Right ventricle myocardium inferior (tissue), 1 donor: ENCODE results near the gene CAMSAP3. TPM values are rescaled to one million over a fixed set of nuclear protein-coding genes. Genes with fewer than 3 reads are reported as not detected.

ENCODE experiments used
- ATAC-seq: fragments of 200-7000 bp; cut with Tn5 transposase; one replicate; pipeline ENCODE4 v1.9.1; 2020; ENCODE audit warnings: mild to moderate bottlenecking, moderate library complexity
- DNase-seq: peaks from one replicate; pipeline ENCODE4 v3.0.0; 2021; ENCODE audit errors: missing footprints
- intact Hi-C: fragments of 100-400 bp; cut with DNase I; formaldehyde crosslinking; loops from one replicate; pipeline ENCODE4 v1.11.0; 2022
- total RNA-seq: library from RNA; stranded (reverse); fragmentation: NEBNext Ultra II Directional; extraction: Animal tissue kit (Norgen Biotek cat#: 25700); gene quantifications from one replicate; pipeline ENCODE4 v1.2.1, GENCODE V29; 2021
- donor health status: DM: no; HTN: yes; CAD: no; lungs with severe emphysema.

The CAMSAP3 gene
- total RNA-seq, 1 donor from 2014 or later = 1.9 TPM

GRCh38 chr19:7624810-7625209 lies 29.1 kb downstream of the CAMSAP3 start:
- ATAC-seq = no peak
- peak; percentile 25 for DNase-seq
- intact Hi-C loops = loop anchor here (5.0 kb wide), 1 partner anchor 88 kb away; the partner anchor contains the start of gene PNPLA6

GRCh38 chr19:7625763-7626372 lies 30.2 kb downstream of the CAMSAP3 start:
- intact Hi-C loops = loop anchor here (5.0 kb wide), 1 partner anchor 89 kb away; the partner anchor contains the start of gene PNPLA6
- ATAC-seq = no peak

GRCh38 chr19:7627166-7627565 lies 31.5 kb downstream of the CAMSAP3 start:
- ATAC-seq = no peak
- DNase-seq = no peak
- intact Hi-C loops = loop anchor here (5.0 kb wide), 1 partner anchor 90 kb away; the partner anchor contains the start of gene PNPLA6

More at GRCh38 chr19:7625763-7626372, 30.2 kb downstream of the CAMSAP3 start:
- no peak for DNase-seq

GRCh38 chr19:7628589-7629311 lies 33.1 kb downstream of the CAMSAP3 start:
- intact Hi-C loops = loop anchor here (5.0 kb wide), 1 partner anchor 91 kb away; the partner anchor contains the start of gene PNPLA6
- DNase-seq = no peak
- ATAC-seq = no peak

- DNase-seq (peak; percentile 97), ATAC-seq (peak; percentile 98)
- intact Hi-C loops = loop anchor here (5.0 kb wide), 1 partner anchor 92 kb away; the partner anchor contains the start of gene PNPLA6
These were observed 33.8 kb downstream of the CAMSAP3 start, which contains the start of the genes PET100 and XAB2 for GRCh38 chr19:7629347-7630054. PET100 (plus strand) TSS chr19:7629793; CDS start chr19:7629834, 41 bp downstream. XAB2 (minus strand) TSS chr19:7629545; CDS start chr19:7629527, 18 bp downstream.

- ATAC-seq (no peak), DNase-seq (no peak)
- intact Hi-C loops = no loop called here
These were observed 35.9 kb downstream of the CAMSAP3 start for GRCh38 chr19:7631577-7631976.

- intact Hi-C loops = no loop called here
- DNase-seq = no peak
- ATAC-seq = no peak
These were observed 36.9 kb downstream of the CAMSAP3 start for GRCh38 chr19:7632340-7633203.

- intact Hi-C loops = no loop called here
- DNase-seq = no peak
- ATAC-seq = no peak
These were observed 38.0 kb downstream of the CAMSAP3 start, which contains the start of gene PCP2 for GRCh38 chr19:7633698-7634097. PCP2 (minus strand) TSS chr19:7633719; CDS start chr19:7633457, 262 bp downstream.

- no peak for ATAC-seq
- no peak for DNase-seq
- intact Hi-C loops = no loop called here
These were observed 40.0 kb downstream of the CAMSAP3 start for GRCh38 chr19:7635670-7636069.

- DNase-seq = no peak
- no peak for ATAC-seq
- intact Hi-C loops = no loop called here
These were observed 40.6 kb downstream of the CAMSAP3 start for GRCh38 chr19:7636317-7636690.

GRCh38 chr19:7636691-7637373 lies 41.2 kb downstream of the CAMSAP3 start, which contains the start of gene STXBP2:
STXBP2 (plus strand) TSS chr19:7637110; CDS start chr19:7637150, 40 bp downstream.
- ATAC-seq = peak; percentile 59
- intact Hi-C loops = no loop called here

GRCh38 chr19:7637374-7638256 lies 42.0 kb downstream of the CAMSAP3 start:
- DNase-seq = peak; percentile 91
- peak; percentile 53 for ATAC-seq
- intact Hi-C loops = no loop called here

More at GRCh38 chr19:7636691-7637373, 41.2 kb downstream of the CAMSAP3 start, which contains the start of gene STXBP2:
- DNase-seq = peak; percentile 92

GRCh38 chr19:7638802-7639465 lies 43.3 kb downstream of the CAMSAP3 start:
- intact Hi-C loops = no loop called here
- DNase-seq = no peak

GRCh38 chr19:7639863-7640348 lies 44.2 kb downstream of the CAMSAP3 start:
- DNase-seq (no peak), ATAC-seq (no peak)
- intact Hi-C loops = no loop called here

More at GRCh38 chr19:7638802-7639465, 43.3 kb downstream of the CAMSAP3 start:
- ATAC-seq = no peak

- ATAC-seq = no peak
- intact Hi-C loops = no loop called here
These were observed 45.1 kb downstream of the CAMSAP3 start for GRCh38 chr19:7640803-7641202.

More at GRCh38 chr19:7640803-7641202, 45.1 kb downstream of the CAMSAP3 start:
- DNase-seq = no peak
